ENCODE data around the gene RHOB.
"Not testable (repeated sequence)": the region's sequence is repeated elsewhere in the genome, so short reads cannot be mapped to it uniquely, and the experiment has no call there.

Gene RHOB

GRCh38 chr2:20452551-20452950, 5.7 kb downstream of the RHOB start:
- DNase-seq (ENCODE audit: low read depth in 3 of 3): no peak

- no peak for DNase-seq (ENCODE audit: low read depth in 3 of 3)
These were observed 6.2 kb downstream of the RHOB start for GRCh38 chr2:20453087-20453486.

DNA sequence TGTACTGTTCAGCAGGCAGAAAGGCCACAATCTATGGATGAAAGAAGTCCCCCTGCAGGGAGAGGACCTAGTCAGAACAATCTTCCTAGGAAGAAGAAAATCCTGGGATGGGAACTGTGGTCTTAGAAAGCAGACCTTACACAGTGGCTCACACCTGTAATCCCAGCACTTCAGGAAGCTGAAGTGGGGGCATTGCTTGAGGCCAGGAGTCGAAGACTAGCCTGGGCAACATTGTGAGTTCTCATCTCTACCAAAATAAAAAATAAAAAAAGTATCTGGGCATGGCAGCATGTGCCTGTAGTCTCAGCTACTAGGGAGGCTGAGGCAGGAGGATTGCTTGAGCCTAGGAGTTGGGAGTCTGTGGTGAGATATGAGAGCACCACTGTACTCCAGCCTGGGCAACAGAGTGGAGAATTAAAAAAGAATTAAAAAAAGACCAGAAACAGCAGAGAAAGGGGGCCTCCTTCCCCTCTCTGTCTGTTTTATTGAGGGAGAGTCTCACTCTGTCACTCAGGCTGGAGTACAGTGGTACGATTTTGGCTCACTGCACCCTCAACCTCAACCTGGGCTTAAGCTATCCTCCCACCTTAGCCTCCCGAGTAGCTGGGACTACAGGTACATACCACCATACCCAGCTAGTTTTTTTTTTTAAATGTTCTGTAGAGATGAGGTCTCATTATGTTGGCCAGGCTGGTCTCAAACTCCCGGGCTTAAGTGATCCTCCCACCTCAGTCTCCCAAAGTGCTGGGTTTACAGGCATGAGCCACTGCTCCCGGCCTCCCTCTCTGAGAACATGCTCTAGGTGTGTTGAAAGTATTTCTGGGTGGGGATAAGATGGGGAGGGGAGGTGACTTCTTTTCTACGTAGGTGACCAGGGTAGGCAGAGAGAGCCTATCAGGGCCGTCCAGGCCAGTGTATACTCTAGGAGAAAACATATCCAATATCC, 7.4 kb downstream of the RHOB start:
- no peak for DNase-seq (ENCODE audit: low read depth in 3 of 3)

- no peak for DNase-seq (ENCODE audit: low read depth in 3 of 3)
These were observed 8.3 kb downstream of the RHOB start for GRCh38 chr2:20455076-20455587.

- no peak for DNase-seq (ENCODE audit: low read depth in 3 of 3)
These were observed 9.3 kb downstream of the RHOB start for GRCh38 chr2:20456116-20456571.

- DNase-seq (ENCODE audit: low read depth in 3 of 3): no peak
These were observed 10.0 kb downstream of the RHOB start for GRCh38 chr2:20456636-20457426.

DNA sequence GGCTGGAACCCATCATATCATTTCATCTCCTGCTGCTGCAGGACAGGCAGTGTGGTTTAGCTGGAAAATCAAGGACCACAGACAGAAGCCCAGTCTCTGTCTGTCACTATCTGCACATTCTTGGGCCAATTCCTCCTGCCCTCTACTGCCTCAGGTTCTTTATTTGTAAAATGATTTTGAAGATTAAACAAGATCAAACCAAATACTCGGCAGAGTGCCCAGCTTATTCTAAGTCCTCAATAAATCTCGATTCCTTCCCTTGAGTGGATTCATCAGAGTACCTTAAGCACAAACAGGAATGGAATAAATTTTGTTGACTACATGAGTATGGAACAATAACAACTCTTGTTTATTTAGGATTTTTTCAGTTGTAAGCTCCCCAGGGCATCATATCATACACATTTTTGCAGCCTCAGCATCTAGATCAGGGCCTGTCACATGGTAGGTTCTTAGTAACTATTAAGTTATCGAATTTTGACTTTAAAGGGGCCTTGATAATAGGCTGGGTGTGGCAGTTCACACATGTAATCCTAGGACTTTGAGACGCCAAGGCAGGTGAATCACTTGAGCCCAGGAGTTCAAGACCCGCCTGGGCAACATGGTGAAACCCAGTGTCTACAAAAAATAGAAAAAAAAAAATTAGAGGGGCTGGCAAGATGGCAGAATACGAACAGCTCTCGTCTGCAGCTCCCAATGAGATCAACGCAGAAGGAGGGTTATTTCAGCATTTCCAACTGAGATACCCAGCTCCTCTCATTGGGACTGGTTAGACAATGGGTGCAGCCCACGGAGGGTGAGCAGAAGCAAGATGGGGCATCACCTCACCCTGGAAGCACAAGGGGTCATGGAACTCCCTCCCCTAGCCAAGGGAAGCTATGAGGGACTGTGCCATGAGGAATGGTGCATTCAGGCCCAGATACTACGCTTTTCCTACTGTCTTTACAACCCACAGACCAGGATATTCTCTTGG, 11.1 kb downstream of the RHOB start:
- DNase-seq (ENCODE audit: low read depth in 3 of 3): no peak

- DNase-seq (ENCODE audit: low read depth in 3 of 3): not testable (repeated sequence)
These were observed 12.0 kb downstream of the RHOB start for GRCh38 chr2:20458737-20459484.

DNA sequence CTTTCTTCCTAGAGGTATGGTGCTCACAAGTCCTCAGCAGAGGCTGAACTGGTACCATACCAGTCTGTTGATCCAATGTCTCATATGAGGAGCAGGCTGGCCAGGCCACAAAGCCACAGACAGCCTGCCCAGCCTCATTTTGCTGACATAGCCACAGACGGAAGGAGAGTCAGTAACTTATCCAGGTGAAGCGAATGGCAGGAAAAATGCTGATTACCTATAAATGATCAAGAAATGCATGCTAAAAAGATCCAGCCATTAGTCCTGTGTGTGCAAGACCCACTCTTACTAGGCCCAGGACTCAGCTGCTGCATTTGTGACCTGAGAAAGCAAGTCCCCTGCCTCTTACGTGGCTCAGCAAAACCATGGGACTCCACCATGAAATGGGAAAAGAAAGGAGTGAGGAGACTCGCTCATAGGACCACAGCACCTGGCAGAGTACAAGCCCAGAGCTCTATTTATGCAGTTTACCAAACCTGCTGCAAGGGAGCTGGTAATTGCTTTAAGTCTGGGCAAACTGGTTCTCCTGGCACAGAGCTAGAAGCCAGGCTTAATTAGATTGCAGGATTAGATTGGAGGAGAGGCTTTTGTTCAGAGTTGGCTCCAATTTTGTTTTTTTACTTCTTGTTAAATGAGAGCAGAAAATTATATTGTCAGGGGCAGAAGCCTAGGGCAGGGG, 19.0 kb downstream of the RHOB start:
- DNase-seq (ENCODE audit: low read depth in 3 of 3): no peak

DNA sequence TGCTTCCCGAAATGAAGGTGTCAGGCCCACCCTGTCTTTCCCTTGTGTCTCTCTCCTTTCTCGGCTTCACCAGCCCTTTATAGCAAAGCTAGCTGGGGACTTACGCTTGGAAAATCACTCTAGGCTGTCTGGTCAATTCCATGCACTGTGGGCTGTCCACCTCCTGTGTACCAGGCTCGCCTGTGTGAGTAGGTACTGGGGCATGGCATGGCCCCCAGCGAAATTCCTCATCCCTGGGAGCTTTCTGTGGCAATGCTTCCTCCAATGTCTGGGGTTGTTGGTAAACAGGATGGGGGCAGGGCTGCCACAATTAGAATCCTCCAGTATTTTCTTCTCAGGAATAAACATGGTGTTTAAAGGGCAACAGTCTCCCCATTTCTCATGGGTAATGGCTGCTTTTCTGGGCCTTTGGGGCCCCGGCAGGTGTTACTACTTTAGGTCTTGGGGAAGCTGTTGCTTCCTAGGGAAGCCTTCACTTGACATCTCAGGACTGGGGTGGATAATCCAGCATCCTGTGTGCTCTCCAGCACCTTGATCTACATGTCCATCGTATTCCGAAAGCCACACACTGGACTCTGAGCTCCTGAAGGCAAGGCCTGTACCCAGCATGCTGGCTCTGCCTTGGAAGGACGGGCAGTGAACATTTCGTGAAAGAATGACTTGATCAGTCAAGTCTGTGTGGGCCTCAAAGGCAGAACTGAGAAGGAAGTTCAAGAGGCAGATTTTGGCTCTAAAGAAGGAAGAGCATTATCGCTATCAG, 21.1 kb downstream of the RHOB start:
- DNase-seq (ENCODE audit: low read depth in 3 of 3): no peak

- no peak for DNase-seq (ENCODE audit: low read depth in 3 of 3)
These were observed 22.0 kb downstream of the RHOB start for GRCh38 chr2:20468549-20469500.

DNA sequence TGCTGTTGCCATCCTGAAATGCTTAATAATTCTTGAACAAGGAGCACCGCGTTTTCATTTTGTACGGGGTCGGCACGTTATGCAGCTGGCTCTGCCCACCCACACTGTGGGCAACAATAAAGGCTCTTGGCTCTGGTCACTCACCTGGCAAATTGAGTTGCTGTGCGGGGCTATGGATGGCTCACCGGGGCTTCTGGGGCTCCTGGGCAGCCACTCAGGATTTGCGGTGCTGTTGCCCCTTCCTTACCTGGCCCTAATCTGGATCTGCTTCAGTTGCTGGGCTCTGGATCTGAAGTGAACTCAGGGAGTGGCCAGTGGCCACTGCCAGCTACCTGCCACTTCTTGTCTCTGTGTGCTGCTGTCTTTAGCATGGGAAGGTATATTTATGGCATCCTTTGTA, 22.7 kb downstream of the RHOB start:
- no peak for DNase-seq (ENCODE audit: low read depth in 3 of 3)

GRCh38 chr2:20470211-20470610, 23.3 kb downstream of the RHOB start:
- DNase-seq (ENCODE audit: low read depth in 3 of 3): no peak

DNA sequence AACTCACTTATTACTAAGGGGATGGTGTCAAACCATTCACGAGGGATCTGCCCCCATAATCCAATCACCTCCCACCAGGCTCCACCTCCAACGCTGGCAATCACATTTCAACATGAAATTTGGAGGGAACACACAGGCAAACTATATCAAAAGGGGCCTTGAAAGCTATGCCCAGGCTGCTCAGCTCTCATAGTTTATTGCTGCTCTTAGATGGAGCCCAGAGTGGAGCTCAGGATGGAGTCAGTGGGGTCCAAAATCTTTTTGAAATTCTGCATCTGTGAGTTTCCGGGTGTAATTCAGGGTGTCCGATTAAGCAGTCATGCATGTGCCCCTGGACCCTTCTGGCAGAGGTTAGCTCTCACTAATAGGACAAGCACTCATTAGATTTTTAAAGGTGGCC, 24.3 kb downstream of the RHOB start:
- DNase-seq (ENCODE audit: low read depth in 3 of 3): no peak

- no peak for DNase-seq (ENCODE audit: low read depth in 3 of 3)
These were observed 25.2 kb downstream of the RHOB start for GRCh38 chr2:20471902-20472559.

DNA sequence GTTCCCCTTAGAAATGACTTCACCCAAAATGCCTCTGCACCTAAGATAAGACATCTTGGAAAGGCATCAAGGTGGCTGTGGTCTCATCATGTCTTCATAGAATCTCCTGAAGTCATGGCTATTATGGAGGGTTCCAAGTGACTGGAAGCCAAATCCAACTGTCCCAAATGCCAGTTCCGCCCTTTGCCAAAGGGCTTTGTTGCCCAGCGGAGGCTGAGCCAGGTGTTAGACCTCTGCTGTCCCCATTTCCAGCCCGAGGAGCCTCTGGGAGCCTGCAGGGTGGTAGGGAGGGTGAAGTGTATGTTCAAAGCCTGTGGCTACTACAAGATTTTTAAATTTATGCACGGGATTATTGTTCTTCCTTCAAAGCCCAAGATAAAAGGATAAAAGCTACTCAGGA, 25.7 kb downstream of the RHOB start:
- no peak for DNase-seq (ENCODE audit: low read depth in 3 of 3)

GRCh38 chr2:20473128-20473527, 26.3 kb downstream of the RHOB start:
- no peak for DNase-seq (ENCODE audit: low read depth in 3 of 3)

Data from stimulated activated CD4-positive, alpha-beta T cell treated with anti-CD3 and anti-CD28 coated beads, TNF-alpha, amount 100 ng/mL, for 4 hours (primary cell).